ENCODE results near the gene EXOC4.

Gene EXOC4

DNA sequence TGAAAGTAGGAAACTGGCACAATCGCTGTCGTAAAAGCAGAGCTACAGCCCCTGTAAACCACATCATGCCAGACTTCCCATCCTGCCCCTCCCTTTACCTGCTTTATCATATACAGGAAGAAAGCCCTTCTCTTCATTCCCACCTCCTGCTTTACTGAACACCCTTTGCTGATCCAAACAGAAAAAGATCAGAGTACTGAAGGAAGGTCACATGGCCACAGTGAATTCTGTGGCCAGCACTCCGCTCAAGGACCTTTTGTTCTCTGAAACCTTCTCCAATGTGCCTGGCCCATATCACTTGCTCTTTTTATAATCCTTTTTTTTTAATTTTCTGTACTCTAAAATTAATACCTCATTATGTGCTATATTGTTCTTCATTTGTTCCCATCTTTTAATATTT lies 765.4 kb downstream of the EXOC4 start:
- H3K4me3 ChIP-seq (ENCODE audit: low read depth in 1 of 2, low read length in 2 of 2) = no peak overlapping the region
- no peaks in the 10 kb centered on the region for H3K27me3 ChIP-seq (ENCODE audit: control insufficient read depth in 1 of 2, insufficient read depth in 2 of 2, low read length in 2 of 2)
- no peaks in the 10 kb centered on the region for H3K36me3 ChIP-seq (ENCODE audit: insufficient read depth, low read length)
- H3K9me3 ChIP-seq (ENCODE audit: low read length) = no peaks in the 10 kb centered on the region
- no peaks in the 10 kb centered on the region for H3K4me1 ChIP-seq (ENCODE audit: insufficient read depth, low read length)
- H3K9ac ChIP-seq (ENCODE audit: low read length) = no peak overlapping the region
- H3K27ac ChIP-seq (ENCODE audit: low read depth, low read length) = no peak overlapping the region

GRCh38 chr7:134019251-134019650 lies 766.4 kb downstream of the EXOC4 start:
- no peaks in the 10 kb centered on the region for H3K36me3 ChIP-seq (ENCODE audit: insufficient read depth, low read length)
- no peaks in the 10 kb centered on the region for H3K27me3 ChIP-seq (ENCODE audit: control insufficient read depth in 1 of 2, insufficient read depth in 2 of 2, low read length in 2 of 2)
- no peaks in the 10 kb centered on the region for H3K4me1 ChIP-seq (ENCODE audit: insufficient read depth, low read length)
- no peaks in the 10 kb centered on the region for H3K9me3 ChIP-seq (ENCODE audit: low read length)
- H3K27ac ChIP-seq (ENCODE audit: low read depth, low read length) = no peak overlapping the region
- no peak overlapping the region for H3K9ac ChIP-seq (ENCODE audit: low read length)
- H3K4me3 ChIP-seq (ENCODE audit: low read depth in 1 of 2, low read length in 2 of 2) = no peak overlapping the region

GRCh38 chr7:134021836-134022235 lies 769.0 kb downstream of the EXOC4 start:
- H3K4me3 ChIP-seq (ENCODE audit: low read depth in 1 of 2, low read length in 2 of 2) = no peak overlapping the region
- no peaks in the 10 kb centered on the region for H3K36me3 ChIP-seq (ENCODE audit: insufficient read depth, low read length)
- no peaks in the 10 kb centered on the region for H3K27me3 ChIP-seq (ENCODE audit: control insufficient read depth in 1 of 2, insufficient read depth in 2 of 2, low read length in 2 of 2)
- H3K9ac ChIP-seq (ENCODE audit: low read length) = no peak overlapping the region
- no peak overlapping the region for H3K27ac ChIP-seq (ENCODE audit: low read depth, low read length)
- no peaks in the 10 kb centered on the region for H3K9me3 ChIP-seq (ENCODE audit: low read length)
- peaks cover 6% of the 10 kb centered on the region for H3K4me1 ChIP-seq (ENCODE audit: insufficient read depth, low read length)

DNA sequence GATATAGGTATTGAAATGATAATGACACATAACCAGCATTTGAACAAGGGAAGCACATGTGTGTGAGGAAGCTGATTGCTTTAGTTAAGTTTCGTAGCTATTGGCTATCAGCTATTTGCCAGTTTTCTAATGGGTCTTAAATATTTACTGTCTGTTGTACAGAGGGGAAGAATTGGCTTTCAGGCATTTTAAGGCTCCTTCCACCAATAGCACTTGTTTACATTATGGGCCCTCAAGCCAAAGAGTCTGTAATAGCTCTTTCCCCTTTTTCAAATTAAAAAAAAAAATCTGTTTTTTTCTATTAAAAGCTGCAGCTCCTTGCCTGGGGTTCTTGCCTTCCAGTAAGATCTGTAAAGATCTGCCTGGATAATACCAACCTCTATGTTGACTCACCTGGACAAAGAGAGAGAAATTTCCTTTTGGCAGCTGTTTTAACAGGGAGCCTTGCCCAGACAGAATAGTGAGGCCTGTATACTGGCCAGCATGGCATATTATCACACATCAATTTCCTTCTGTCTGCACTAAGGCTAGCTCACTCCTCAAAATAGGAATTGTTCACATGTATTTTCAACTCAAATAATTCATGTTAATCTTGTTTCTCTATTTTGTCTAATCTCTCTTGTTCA lies 769.5 kb downstream of the EXOC4 start:
- Histone ChIP-seq H3K9me3 (ENCODE audit: low read length) (no peaks in the 10 kb centered on the region), H3K36me3 (ENCODE audit: insufficient read depth, low read length) (no peaks in the 10 kb centered on the region)

DNA sequence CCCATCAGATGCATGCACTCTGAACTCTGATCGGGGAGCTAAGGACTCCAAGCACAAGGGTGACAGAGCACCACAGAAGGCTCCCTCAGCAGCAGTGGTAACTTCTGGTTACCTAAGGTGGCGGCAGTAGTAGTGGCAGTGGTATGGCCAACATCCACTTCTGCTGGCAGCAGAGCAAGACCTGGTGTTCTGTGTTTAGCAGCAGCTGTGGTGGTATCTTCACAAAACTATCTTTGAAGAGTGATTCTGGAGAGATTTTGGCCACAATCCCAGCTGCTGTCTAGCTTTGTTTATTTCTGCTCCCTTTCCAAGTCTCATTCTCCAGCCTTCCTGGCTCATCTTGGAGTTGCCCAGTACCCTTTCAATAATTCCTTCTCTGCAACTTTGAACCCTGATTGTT lies 771.9 kb downstream of the EXOC4 start:
- Histone ChIP-seq H3K9me3 (ENCODE audit: low read length) (no peaks in the 10 kb centered on the region), H3K27me3 (ENCODE audit: control insufficient read depth in 1 of 2, insufficient read depth in 2 of 2, low read length in 2 of 2) (no peaks in the 10 kb centered on the region), H3K4me1 (ENCODE audit: insufficient read depth, low read length) (peaks cover 6% of the 10 kb centered on the region), H3K27ac (ENCODE audit: low read depth, low read length) (no peak overlapping the region), H3K36me3 (ENCODE audit: insufficient read depth, low read length) (no peaks in the 10 kb centered on the region), H3K9ac (ENCODE audit: low read length) (no peak overlapping the region), H3K4me3 (ENCODE audit: low read depth in 1 of 2, low read length in 2 of 2) (no peak overlapping the region)

More for the DNA sequence above, 769.5 kb downstream of the EXOC4 start:
- peaks cover 6% of the 10 kb centered on the region for H3K4me1 ChIP-seq (ENCODE audit: insufficient read depth, low read length)
- no peaks in the 10 kb centered on the region for H3K27me3 ChIP-seq (ENCODE audit: control insufficient read depth in 1 of 2, insufficient read depth in 2 of 2, low read length in 2 of 2)
- H3K27ac ChIP-seq (ENCODE audit: low read depth, low read length) = no peak overlapping the region
- H3K9ac ChIP-seq (ENCODE audit: low read length) = no peak overlapping the region
- H3K4me3 ChIP-seq (ENCODE audit: low read depth in 1 of 2, low read length in 2 of 2) = no peak overlapping the region

GRCh38 chr7:134028853-134029252 lies 776.0 kb downstream of the EXOC4 start:
- Histone ChIP-seq H3K27ac (ENCODE audit: low read depth, low read length) (no peak overlapping the region), H3K4me1 (ENCODE audit: insufficient read depth, low read length) (peaks cover 6% of the 10 kb centered on the region), H3K9me3 (ENCODE audit: low read length) (no peaks in the 10 kb centered on the region), H3K27me3 (ENCODE audit: control insufficient read depth in 1 of 2, insufficient read depth in 2 of 2, low read length in 2 of 2) (no peaks in the 10 kb centered on the region), H3K9ac (ENCODE audit: low read length) (no peak overlapping the region), H3K4me3 (ENCODE audit: low read depth in 1 of 2, low read length in 2 of 2) (no peak overlapping the region), H3K36me3 (ENCODE audit: insufficient read depth, low read length) (no peaks in the 10 kb centered on the region)

- no peaks in the 10 kb centered on the region for H3K36me3 ChIP-seq (ENCODE audit: insufficient read depth, low read length)
- H3K9me3 ChIP-seq (ENCODE audit: low read length) = no peaks in the 10 kb centered on the region
- H3K27me3 ChIP-seq (ENCODE audit: control insufficient read depth in 1 of 2, insufficient read depth in 2 of 2, low read length in 2 of 2) = no peaks in the 10 kb centered on the region
- no peak overlapping the region for H3K27ac ChIP-seq (ENCODE audit: low read depth, low read length)
- H3K4me3 ChIP-seq (ENCODE audit: low read depth in 1 of 2, low read length in 2 of 2) = no peak overlapping the region
- no peak overlapping the region for H3K9ac ChIP-seq (ENCODE audit: low read length)
- peaks cover 2% of the 10 kb centered on the region for H3K4me1 ChIP-seq (ENCODE audit: insufficient read depth, low read length)
Measured at GRCh38 chr7:134029743-134030142, 776.9 kb downstream of the EXOC4 start.

- H3K4me3 ChIP-seq (ENCODE audit: low read depth in 1 of 2, low read length in 2 of 2) = no peak overlapping the region
- H3K36me3 ChIP-seq (ENCODE audit: insufficient read depth, low read length) = no peaks in the 10 kb centered on the region
- H3K9ac ChIP-seq (ENCODE audit: low read length) = no peak overlapping the region
- no peaks in the 10 kb centered on the region for H3K4me1 ChIP-seq (ENCODE audit: insufficient read depth, low read length)
- no peaks in the 10 kb centered on the region for H3K9me3 ChIP-seq (ENCODE audit: low read length)
- H3K27ac ChIP-seq (ENCODE audit: low read depth, low read length) = no peak overlapping the region
- no peaks in the 10 kb centered on the region for H3K27me3 ChIP-seq (ENCODE audit: control insufficient read depth in 1 of 2, insufficient read depth in 2 of 2, low read length in 2 of 2)
Measured at GRCh38 chr7:134030460-134030865, 777.6 kb downstream of the EXOC4 start.

GRCh38 chr7:134031835-134032617 lies 779.1 kb downstream of the EXOC4 start:
- no peaks in the 10 kb centered on the region for H3K4me1 ChIP-seq (ENCODE audit: insufficient read depth, low read length)
- H3K27me3 ChIP-seq (ENCODE audit: control insufficient read depth in 1 of 2, insufficient read depth in 2 of 2, low read length in 2 of 2) = no peaks in the 10 kb centered on the region
- H3K4me3 ChIP-seq (ENCODE audit: low read depth in 1 of 2, low read length in 2 of 2) = no peak overlapping the region
- H3K9ac ChIP-seq (ENCODE audit: low read length) = no peak overlapping the region
- no peak overlapping the region for H3K27ac ChIP-seq (ENCODE audit: low read depth, low read length)
- no peaks in the 10 kb centered on the region for H3K9me3 ChIP-seq (ENCODE audit: low read length)
- H3K36me3 ChIP-seq (ENCODE audit: insufficient read depth, low read length) = no peaks in the 10 kb centered on the region

DNA sequence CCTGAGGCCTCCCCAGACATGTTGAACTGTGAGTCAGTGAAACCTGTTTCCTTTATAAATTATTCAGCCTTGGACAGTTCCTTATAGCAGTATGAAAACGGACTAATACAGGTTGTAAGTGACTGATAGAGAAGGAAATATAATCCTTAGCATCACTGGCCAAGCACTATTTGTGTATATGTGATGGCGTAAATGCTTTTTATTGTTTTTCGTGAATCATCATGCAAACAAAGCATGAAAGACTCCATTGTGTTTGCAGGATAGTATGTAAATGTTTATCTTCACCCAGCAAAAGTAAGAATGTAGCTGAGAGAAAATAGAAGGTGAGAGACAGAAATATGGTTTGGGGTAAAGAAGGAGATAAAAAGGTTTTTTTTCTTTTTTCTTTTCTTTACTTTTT lies 781.8 kb downstream of the EXOC4 start:
- Histone ChIP-seq H3K9me3 (ENCODE audit: low read length) (no peaks in the 10 kb centered on the region), H3K4me1 (ENCODE audit: insufficient read depth, low read length) (no peaks in the 10 kb centered on the region), H3K27ac (ENCODE audit: low read depth, low read length) (no peak overlapping the region)

GRCh38 chr7:134037991-134038390 lies 785.1 kb downstream of the EXOC4 start:
- Histone ChIP-seq H3K27me3 (ENCODE audit: control insufficient read depth in 1 of 2, insufficient read depth in 2 of 2, low read length in 2 of 2) (no peaks in the 10 kb centered on the region), H3K4me3 (ENCODE audit: low read depth in 1 of 2, low read length in 2 of 2) (no peak overlapping the region)

More for the DNA sequence above, 781.8 kb downstream of the EXOC4 start:
- no peaks in the 10 kb centered on the region for H3K27me3 ChIP-seq (ENCODE audit: control insufficient read depth in 1 of 2, insufficient read depth in 2 of 2, low read length in 2 of 2)
- H3K4me3 ChIP-seq (ENCODE audit: low read depth in 1 of 2, low read length in 2 of 2) = no peak overlapping the region
- H3K36me3 ChIP-seq (ENCODE audit: insufficient read depth, low read length) = no peaks in the 10 kb centered on the region
- H3K9ac ChIP-seq (ENCODE audit: low read length) = no peak overlapping the region

GRCh38 chr7:134040988-134041387 lies 788.1 kb downstream of the EXOC4 start:
- Histone ChIP-seq H3K9me3 (ENCODE audit: low read length) (no peaks in the 10 kb centered on the region), H3K27ac (ENCODE audit: low read depth, low read length) (no peak overlapping the region), H3K4me1 (ENCODE audit: insufficient read depth, low read length) (no peaks in the 10 kb centered on the region), H3K36me3 (ENCODE audit: insufficient read depth, low read length) (no peaks in the 10 kb centered on the region), H3K9ac (ENCODE audit: low read length) (no peak overlapping the region), H3K27me3 (ENCODE audit: control insufficient read depth in 1 of 2, insufficient read depth in 2 of 2, low read length in 2 of 2) (no peaks in the 10 kb centered on the region), H3K4me3 (ENCODE audit: low read depth in 1 of 2, low read length in 2 of 2) (no peak overlapping the region)

More at GRCh38 chr7:134037991-134038390, 785.1 kb downstream of the EXOC4 start:
- no peak overlapping the region for H3K27ac ChIP-seq (ENCODE audit: low read depth, low read length)
- no peaks in the 10 kb centered on the region for H3K4me1 ChIP-seq (ENCODE audit: insufficient read depth, low read length)
- no peaks in the 10 kb centered on the region for H3K36me3 ChIP-seq (ENCODE audit: insufficient read depth, low read length)
- H3K9ac ChIP-seq (ENCODE audit: low read length) = no peak overlapping the region
- H3K9me3 ChIP-seq (ENCODE audit: low read length) = no peaks in the 10 kb centered on the region

Data from muscle layer of colon (tissue), 2 donors.